NCI-H345 treated with DMSO at 0.1 percent for 48 hours (cell line): ENCODE measurements around the gene HCFC1R1.

ENCODE experiments used
- DNase-seq: peaks from one replicate; lab custom pipeline; 2025; ENCODE audit not compliant: unreplicated experiment; lab: John Stamatoyannopoulos, UW

Gene HCFC1R1

DNA sequence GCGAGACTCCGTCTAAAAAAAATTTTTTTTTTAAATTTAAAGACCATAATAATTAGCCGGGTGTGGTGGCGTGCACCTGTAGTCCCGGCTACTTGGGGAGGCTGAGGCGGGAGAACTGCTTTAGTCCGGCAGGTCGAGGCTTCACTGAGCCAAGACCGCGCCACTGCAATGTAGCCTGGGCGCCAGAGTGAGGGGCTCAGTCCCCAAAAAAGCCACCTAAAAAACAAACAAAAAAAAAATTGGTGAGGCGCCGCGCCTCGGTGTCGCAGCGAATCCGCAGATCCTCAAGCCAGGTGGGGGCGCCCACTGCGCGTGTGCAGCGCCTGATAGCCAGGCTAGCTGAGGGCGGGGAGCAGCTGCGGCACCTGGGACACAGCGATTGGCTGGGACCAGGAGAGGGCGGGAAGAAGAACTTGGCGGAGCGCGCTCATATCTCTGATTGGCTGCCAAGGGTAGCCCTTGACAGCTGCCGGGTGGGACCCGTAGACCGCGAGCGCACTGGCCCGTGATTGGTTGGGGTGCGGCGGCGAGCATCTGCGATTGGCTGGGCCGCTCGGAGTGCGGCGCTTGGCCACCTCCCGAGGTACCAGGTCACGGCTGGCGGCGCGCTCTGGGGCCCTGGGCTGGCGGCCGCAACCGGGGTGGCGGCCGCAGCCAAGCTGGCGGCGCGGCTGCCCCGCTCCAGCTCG is 20.0 kb downstream of the HCFC1R1 start:
- peak; percentile 98 for DNase-seq

DNA sequence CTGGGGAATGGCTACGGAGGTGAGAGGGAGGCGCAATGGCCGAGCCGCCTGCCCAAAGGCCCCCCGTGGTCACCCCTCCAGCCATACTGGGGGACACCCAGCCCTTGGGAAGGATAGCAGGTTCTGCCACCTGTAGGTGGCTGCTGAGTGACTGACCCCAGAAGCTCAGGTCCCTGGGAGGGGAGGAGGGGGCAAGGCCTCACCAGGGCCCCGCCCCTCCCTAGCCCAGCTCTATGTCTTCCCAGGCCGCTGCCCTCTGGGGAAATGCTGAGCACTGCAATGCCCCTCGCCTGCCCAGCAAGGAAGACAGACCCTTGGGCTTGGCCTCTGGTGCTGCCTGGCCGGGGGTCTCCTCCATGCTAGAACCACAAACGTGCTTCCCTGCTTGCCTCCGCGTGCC is 22.4 kb downstream of the HCFC1R1 start:
- DNase-seq = no peak

GRCh38 chr16:3000540-3000939 is 23.2 kb downstream of the HCFC1R1 start:
- DNase-seq = no peak

DNA sequence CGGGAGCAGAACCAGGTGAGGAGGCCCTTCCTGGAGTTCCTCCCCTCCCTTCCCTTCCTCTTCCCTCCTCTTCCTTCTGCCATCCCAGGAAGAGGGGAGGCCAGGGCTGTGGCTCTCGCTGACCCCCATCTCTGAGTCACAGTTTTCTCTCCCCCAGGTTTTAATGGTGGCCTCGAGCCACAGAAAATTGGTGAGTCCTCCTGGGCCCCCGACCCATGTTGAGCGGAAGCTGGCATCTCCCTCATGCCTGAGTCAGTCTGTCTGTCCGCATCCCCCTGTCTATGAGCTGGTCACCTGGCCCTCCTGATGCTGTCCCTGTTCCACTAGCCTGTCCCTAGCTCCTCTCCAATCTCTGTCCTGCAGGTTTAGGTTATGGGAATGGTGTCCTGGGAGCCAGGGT is 23.8 kb downstream of the HCFC1R1 start:
- DNase-seq = no peak

GRCh38 chr16:2996298-2996697 is 27.4 kb downstream of the HCFC1R1 start:
- DNase-seq = no peak

- no peak for DNase-seq
Measured at GRCh38 chr16:2992383-2993081, 31.2 kb downstream of the HCFC1R1 start.

GRCh38 chr16:2991566-2992261 is 32.0 kb downstream of the HCFC1R1 start:
- DNase-seq = no peak

GRCh38 chr16:2990891-2991290 is 32.9 kb downstream of the HCFC1R1 start:
- DNase-seq = no peak

- DNase-seq = no peak
Measured at GRCh38 chr16:2988590-2989099, 35.1 kb downstream of the HCFC1R1 start.

- peak; percentile 70 for DNase-seq
Measured at GRCh38 chr16:2987833-2988232, 35.9 kb downstream of the HCFC1R1 start.

GRCh38 chr16:2987286-2987685 is 36.5 kb downstream of the HCFC1R1 start:
- no peak for DNase-seq

- DNase-seq = no peak
Measured at GRCh38 chr16:2986623-2987188, 37.0 kb downstream of the HCFC1R1 start.

GRCh38 chr16:2985893-2986355 is 37.8 kb downstream of the HCFC1R1 start:
- no peak for DNase-seq

- DNase-seq = no peak
Measured at GRCh38 chr16:2985462-2985861, 38.3 kb downstream of the HCFC1R1 start.

DNA sequence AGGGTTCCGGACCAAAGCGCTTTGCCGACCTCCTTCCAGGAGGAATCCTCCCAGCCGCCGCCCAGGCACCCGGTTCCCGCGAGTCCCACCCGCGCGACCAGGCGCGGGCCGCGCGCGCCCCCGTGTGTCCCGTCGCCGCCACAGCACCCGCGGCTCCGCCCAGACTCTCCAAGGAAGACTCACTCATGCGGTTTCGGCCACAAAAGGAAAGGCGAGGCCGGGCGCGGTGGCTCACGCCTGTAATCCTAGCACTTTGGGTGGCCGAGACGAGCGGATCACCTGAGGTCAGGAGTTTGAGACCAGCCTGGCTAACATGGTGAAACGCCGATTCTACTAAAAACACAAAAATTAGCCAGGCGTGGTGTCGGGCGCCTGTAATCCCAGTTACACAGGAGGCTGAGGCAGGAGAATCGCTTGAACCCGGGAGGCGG is 40.0 kb downstream of the HCFC1R1 start:
- DNase-seq = peak; percentile 60

DNA sequence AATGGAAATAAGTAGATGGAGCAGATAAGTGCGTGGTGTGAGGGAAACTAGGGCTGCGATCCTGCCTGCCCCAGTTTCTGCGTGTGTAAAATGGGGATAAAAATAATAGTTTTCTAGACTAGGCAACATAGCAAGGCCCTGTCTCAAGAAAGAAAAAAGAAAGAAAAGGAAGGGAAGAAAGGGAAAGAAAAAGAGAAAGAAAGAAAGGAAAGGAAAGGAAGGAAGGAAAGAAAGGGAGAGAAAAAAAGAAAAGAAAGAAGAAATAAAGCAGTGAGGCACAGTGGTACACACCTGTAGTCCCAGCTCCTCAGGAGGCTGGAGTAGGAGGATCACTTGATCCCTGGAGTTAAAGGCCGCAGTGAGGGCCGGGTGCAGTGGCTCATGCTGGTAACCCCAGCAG is 41.3 kb downstream of the HCFC1R1 start:
- no peak for DNase-seq

DNA sequence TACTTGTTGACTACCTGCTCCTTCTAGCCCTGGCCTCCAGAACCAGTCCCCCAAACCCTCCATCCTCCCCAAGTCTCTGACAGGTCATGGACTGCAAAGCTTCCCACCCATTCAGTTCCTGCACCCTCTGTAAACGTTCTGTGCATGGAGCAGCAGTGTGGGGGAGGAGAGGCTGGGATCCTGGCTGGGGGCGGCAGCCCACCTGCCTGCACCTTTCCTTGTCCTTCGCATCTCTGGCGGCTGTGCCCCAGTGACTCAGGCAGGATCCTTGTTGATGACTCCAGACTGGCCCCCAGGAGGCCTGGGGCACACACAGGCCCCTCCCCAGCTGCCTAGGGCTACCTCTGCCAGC is 41.9 kb downstream of the HCFC1R1 start:
- DNase-seq = no peak

DNA sequence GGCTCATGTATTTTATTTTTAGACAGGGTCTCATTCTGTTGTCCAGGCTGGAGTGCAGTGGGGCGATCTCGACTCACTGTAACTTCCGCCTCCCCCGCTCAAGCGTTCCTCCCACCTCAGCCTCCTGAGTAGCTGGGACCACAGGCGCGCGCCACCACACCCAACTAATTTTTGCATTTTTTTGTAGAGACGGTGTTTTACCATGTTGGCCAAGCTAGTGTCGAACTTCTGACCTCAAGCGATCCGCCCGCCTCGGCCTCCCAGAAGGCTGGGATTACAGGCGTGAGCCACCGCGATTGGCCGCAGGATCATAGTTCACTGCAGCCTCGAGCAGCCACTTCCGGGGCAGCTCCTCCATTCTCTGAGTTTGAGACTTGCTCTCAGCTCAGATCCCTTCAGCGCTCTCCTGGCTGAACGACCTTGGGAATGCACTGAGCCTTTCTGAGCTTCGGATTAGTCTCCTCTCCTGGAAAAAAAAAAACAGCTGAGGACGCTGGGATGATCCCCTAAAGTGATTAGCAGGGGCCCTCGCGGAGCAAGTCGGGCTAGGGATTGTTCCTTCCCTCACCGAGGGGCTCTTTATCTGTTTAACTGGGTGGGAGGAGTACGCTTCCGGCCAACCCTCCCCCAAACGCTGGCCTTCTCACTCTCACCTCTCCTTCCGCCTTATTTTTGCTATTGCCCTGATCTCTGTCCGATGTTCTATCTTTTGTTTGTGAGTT is 42.4 kb downstream of the HCFC1R1 start:
- DNase-seq = no peak

GRCh38 chr16:2980227-2981176 is 43.2 kb downstream of the HCFC1R1 start, which contains the start of gene PKMYT1:
TSS of gene PKMYT1 (minus strand) at chr16:2980446. CDS start at chr16:2979657, 789 bp downstream.
- peak; percentile 85 for DNase-seq
